Measurements from ENCODE around the gene C16orf74. TPM values are rescaled to one million over a fixed set of nuclear protein-coding genes. Genes with fewer than 3 reads are reported as not detected.

C16orf74 gene
- total RNA-seq, 4 donors from 2014 or later: 1.5 to 6.2 (median 1.7) TPM; not detected in 1

DNA sequence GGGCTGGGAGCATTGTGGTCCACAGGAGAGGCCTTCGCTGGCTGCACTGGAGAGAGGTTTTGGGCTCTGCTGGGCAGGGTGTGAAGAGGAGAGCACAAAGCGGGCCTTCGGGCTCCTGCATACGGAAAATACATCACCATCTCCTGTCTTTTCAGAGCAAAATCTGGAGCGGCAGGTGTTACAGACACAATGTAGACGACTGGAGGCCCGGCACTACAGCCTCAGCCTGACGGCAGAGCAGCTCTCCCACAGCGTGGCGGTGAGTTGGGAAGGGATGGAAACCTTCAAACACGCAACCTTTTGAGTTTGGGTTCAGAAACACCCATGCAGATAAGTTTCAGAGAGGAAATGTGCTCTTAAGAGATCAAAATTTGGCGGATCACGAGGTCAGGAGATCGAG, 80.1 kb downstream of the C16orf74 start:
- TF ChIP-seq CTCF (IDR thresholded peaks at IDR 0.05; ENCODE audit: low read depth): no peak

GRCh38 chr16:85668676-85669424, 82.0 kb downstream of the C16orf74 start:
- no peak for TF ChIP-seq CTCF (IDR thresholded peaks at IDR 0.05; ENCODE audit: low read depth)

DNA sequence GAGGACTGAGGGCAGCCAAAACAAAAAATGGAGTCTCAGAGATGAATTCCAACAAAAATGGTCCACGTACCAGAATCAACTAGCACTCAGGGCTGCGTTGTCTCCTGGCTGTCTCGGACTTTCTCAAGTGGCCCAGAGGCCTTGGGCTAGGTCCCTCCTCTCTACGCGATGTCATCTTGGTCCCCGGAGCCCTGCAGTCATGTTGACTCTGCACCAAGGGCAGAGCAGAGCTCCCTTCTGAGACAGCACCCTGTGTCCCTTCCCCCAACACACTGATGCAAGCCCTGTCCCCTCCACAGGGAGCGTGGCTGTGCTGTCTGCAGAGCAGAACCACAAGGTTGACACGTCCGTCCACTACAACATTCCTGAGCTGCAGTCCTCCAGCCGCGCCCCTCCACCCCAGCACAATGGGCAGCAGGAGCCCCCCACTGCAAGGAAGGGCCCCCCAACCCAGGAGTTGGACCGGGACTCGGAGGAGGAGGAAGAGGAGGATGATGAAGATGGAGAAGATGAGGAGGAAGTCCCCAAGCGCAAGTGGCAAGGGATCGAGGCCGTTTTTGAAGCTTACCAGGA, 83.0 kb downstream of the C16orf74 start:
- no peak for TF ChIP-seq CTCF (IDR thresholded peaks at IDR 0.05; ENCODE audit: low read depth)

- TF ChIP-seq CTCF (IDR thresholded peaks at IDR 0.05; ENCODE audit: low read depth): no peak
These were observed 83.6 kb downstream of the C16orf74 start for GRCh38 chr16:85667261-85667660.

- TF ChIP-seq CTCF (IDR thresholded peaks at IDR 0.05; ENCODE audit: low read depth): no peak
These were observed 85.0 kb downstream of the C16orf74 start for GRCh38 chr16:85665929-85666328.

GRCh38 chr16:85665373-85665740, 85.5 kb downstream of the C16orf74 start:
- TF ChIP-seq CTCF (IDR thresholded peaks at IDR 0.05; ENCODE audit: low read depth): no peak

DNA sequence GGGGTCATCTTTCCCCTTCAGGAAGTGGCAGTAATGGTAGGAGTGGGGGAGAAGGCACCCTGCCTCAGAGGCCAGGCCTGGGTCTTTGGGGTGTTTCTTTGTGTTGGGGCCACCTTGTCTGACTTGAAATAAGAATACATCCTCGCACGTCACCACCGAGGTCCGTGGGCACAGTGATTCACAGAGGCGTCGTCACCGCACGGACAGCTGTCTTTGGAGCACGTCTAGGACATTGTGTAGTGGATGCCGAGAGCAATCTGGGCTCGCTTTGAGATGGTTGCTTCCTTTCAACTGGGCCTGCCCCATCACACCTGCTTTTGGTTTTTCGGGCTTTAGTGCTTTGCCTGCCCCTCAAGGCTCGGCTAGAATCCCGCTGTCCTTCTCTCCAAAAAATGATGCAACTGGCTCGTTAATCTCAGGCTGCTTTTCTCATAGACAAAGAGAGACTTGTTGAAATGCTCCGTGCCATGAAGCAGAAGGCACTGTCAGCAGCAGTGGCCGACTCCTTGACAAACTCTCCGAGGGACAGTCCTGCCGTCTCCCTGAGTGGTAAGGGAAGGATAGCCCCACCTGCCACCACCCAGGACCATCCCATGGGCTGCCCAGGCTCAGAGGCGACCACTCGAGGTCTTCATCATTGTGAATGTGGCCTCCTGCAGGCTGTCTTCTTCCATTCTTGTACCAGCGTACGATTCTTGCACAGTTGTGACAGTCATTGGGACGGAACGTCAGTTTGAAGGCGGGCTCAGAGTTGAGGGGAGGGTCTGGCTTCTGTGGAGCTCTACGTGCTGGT, 86.1 kb downstream of the C16orf74 start:
- TF ChIP-seq CTCF (IDR thresholded peaks at IDR 0.05; ENCODE audit: low read depth): no peak

All from subcutaneous adipose tissue (tissue), 4 donors.